Stimulated activated CD8-positive, alpha-beta memory T cell treated with anti-CD3 and anti-CD28 coated beads, Interleukin-7, amount 100 ng/mL, for 1 hour (primary cell): Measurements from ENCODE around the gene LINC00305.

Experiments used
- DNase-seq, 2 donors: peaks; one replicate each; pipeline ENCODE4 v3.0.0-alpha.2; 2020; ENCODE audit warnings: low read depth in 2 of 2

LINC00305 gene

GRCh38 chr18:64115881-64116280, 33.0 kb downstream of the LINC00305 start:
- DNase-seq, result no peak

GRCh38 chr18:64111950-64112349, 36.9 kb downstream of the LINC00305 start:
- DNase-seq, result no peak

- no peak for DNase-seq
Measured at GRCh38 chr18:64110692-64111480, 38.0 kb downstream of the LINC00305 start.

GRCh38 chr18:64103986-64104385, 44.9 kb downstream of the LINC00305 start:
- no peak for DNase-seq

GRCh38 chr18:64100116-64100922, 48.6 kb downstream of the LINC00305 start:
- DNase-seq, result no peak

- no peak for DNase-seq
Measured at GRCh38 chr18:64099244-64099643, 49.6 kb downstream of the LINC00305 start.

GRCh38 chr18:64097497-64097896, 51.4 kb downstream of the LINC00305 start:
- no peak for DNase-seq

GRCh38 chr18:64095056-64095455, 53.8 kb downstream of the LINC00305 start:
- no peak for DNase-seq

GRCh38 chr18:64094210-64094609, 54.7 kb downstream of the LINC00305 start:
- no peak for DNase-seq

GRCh38 chr18:64091526-64091925, 57.4 kb downstream of the LINC00305 start:
- no peak for DNase-seq

- no peak for DNase-seq
Measured at GRCh38 chr18:64090876-64091275, 58.0 kb downstream of the LINC00305 start.

- no peak for DNase-seq
Measured at GRCh38 chr18:64083916-64084315, 65.0 kb downstream of the LINC00305 start.

- no peak for DNase-seq
Measured at GRCh38 chr18:64082513-64082912, 66.4 kb downstream of the LINC00305 start.

- no peak for DNase-seq
Measured at GRCh38 chr18:64082054-64082453, 66.8 kb downstream of the LINC00305 start.

GRCh38 chr18:64073971-64074370, 74.9 kb downstream of the LINC00305 start:
- no peak for DNase-seq

- DNase-seq, result no peak
Measured at GRCh38 chr18:64055019-64055418, 93.9 kb downstream of the LINC00305 start.

GRCh38 chr18:64053246-64053645, 95.6 kb downstream of the LINC00305 start:
- DNase-seq, result no peak

GRCh38 chr18:64052772-64053171, 96.1 kb downstream of the LINC00305 start:
- no peak for DNase-seq

GRCh38 chr18:64044616-64045015, 104.3 kb downstream of the LINC00305 start:
- no peak for DNase-seq

GRCh38 chr18:64042728-64043358, 106.0 kb downstream of the LINC00305 start:
- no peak for DNase-seq

GRCh38 chr18:64037812-64038414, 111.0 kb downstream of the LINC00305 start:
- DNase-seq, result no peak

GRCh38 chr18:64032312-64032711, 116.6 kb downstream of the LINC00305 start:
- no peak for DNase-seq
